ENCODE measurements around the gene PRR19.

PRR19 gene

DNA sequence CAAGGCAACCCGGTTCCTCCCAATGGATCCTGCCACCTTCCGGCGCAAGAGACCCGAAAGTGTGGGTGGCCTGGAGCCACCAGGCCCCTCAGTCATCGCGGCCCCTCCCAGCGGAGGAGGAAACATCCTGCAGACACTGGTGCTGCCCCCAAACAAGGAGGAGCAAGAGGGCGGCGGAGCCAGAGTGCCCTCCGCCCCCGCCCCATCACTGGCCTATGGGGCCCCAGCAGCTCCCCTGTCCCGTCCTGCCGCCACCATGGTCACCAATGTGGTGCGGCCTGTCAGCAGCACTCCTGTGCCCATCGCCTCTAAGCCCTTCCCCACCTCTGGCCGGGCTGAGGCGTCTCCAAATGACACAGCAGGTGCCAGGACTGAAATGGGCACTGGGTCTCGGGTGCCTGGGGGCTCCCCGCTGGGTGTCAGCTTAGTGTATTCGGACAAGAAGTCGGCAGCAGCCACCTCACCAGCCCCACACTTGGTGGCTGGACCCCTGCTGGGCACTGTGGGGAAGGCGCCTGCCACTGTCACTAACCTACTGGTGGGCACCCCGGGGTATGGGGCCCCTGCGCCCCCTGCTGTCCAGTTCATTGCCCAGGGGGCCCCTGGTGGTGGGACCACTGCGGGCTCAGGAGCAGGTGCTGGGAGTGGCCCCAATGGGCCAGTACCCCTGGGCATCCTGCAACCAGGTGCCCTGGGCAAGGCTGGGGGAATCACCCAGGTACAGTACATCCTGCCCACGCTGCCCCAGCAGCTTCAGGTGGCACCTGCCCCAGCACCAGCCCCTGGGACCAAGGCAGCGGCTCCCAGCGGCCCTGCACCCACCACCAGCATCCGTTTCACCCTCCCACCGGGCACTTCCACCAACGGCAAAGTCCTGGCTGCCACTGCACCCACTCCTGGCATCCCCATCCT lies 11.2 kb upstream of the PRR19 start:
- Mint-ChIP-seq H3K4me3 (peak overlapping the region in 2 of 3 experiments; percentile 53 to 57), H3K27me3 (ENCODE audit: low read depth) (no peaks in the 10 kb centered on the region), H3K9me3 (no peaks in the 10 kb centered on the region), H3K27ac (peak overlapping the region; percentile 30 to 80 (median 37)), H3K36me3 (ENCODE audit: low read depth) (peaks cover 25% of the 10 kb centered on the region), H3K4me1 (peaks cover 20% of the 10 kb centered on the region)
- TF ChIP-seq, protein P1, sequence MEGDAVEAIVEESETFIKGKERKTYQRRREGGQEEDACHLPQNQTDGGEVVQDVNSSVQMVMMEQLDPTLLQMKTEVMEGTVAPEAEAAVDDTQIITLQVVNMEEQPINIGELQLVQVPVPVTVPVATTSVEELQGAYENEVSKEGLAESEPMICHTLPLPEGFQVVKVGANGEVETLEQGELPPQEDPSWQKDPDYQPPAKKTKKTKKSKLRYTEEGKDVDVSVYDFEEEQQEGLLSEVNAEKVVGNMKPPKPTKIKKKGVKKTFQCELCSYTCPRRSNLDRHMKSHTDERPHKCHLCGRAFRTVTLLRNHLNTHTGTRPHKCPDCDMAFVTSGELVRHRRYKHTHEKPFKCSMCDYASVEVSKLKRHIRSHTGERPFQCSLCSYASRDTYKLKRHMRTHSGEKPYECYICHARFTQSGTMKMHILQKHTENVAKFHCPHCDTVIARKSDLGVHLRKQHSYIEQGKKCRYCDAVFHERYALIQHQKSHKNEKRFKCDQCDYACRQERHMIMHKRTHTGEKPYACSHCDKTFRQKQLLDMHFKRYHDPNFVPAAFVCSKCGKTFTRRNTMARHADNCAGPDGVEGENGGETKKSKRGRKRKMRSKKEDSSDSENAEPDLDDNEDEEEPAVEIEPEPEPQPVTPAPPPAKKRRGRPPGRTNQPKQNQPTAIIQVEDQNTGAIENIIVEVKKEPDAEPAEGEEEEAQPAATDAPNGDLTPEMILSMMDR (IDR thresholded peaks at IDR 0.05; ENCODE audit: unreplicated experiment in 3 of 3): peak; percentile 38 to 45 (median 41)

DNA sequence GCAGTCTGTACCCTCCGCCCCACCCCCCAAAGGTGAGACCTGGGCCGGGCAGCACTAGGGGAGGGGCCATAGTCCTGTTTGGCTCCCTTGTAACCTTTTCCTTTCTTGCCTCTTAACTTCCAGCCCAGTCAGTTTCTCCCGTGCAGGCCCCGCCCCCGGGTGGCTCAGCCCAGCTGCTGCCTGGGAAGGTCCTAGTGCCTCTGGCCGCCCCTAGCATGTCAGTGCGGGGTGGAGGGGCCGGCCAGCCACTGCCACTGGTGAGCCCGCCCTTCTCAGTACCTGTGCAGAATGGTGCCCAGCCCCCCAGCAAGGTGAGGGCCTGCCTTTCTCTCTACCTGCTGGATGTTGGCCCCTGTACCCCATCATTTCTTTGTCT lies 10.5 kb upstream of the PRR19 start:
- Mint-ChIP-seq H3K4me1 (peaks cover 14% of the 10 kb centered on the region), H3K27me3 (ENCODE audit: low read depth) (no peaks in the 10 kb centered on the region), H3K27ac (peak overlapping the region; percentile 30 to 80 (median 37)), H3K36me3 (ENCODE audit: low read depth) (peaks cover 26% of the 10 kb centered on the region), H3K4me3 (peak overlapping the region in 2 of 3 experiments; percentile 53 to 57), H3K9me3 (no peaks in the 10 kb centered on the region)
- TF ChIP-seq, protein P1 (IDR thresholded peaks at IDR 0.05; ENCODE audit: unreplicated experiment in 3 of 3): no peak

GRCh38 chr19:42292042-42292960 lies 9.6 kb upstream of the PRR19 start:
- no peak overlapping the region for H3K4me3 Mint-ChIP-seq
- H3K9me3 Mint-ChIP-seq: no peaks in the 10 kb centered on the region
- no peaks in the 10 kb centered on the region for H3K27me3 Mint-ChIP-seq (ENCODE audit: low read depth)
- peaks cover 13% of the 10 kb centered on the region for H3K4me1 Mint-ChIP-seq
- H3K27ac Mint-ChIP-seq: peak overlapping the region; percentile 30 to 80 (median 37)
- TF ChIP-seq, protein P1 (IDR thresholded peaks at IDR 0.05; ENCODE audit: unreplicated experiment in 3 of 3): no peak
- peaks cover 31% of the 10 kb centered on the region for H3K36me3 Mint-ChIP-seq (ENCODE audit: low read depth)

DNA sequence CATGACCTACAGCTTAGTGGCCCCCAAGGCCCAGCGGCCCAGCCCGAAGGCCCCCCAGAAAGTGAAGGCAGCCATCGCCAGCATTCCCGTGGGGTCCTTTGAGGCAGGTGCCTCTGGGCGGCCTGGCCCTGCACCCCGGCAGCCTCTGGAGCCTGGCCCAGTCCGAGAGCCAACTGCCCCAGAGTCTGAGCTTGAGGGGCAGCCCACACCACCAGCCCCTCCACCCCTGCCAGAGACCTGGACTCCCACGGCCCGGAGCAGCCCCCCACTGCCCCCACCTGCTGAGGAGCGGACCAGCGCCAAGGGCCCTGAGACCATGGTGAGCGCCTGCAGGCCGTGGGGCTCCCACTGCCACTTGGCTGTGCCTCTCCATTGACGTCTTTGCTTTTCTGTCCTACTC lies 9.0 kb upstream of the PRR19 start:
- no peaks in the 10 kb centered on the region for H3K27me3 Mint-ChIP-seq (ENCODE audit: low read depth)
- H3K27ac Mint-ChIP-seq: peak overlapping the region; percentile 85 to 92 (median 90)
- peaks cover 31% of the 10 kb centered on the region for H3K36me3 Mint-ChIP-seq (ENCODE audit: low read depth)
- peaks cover 13% of the 10 kb centered on the region for H3K4me1 Mint-ChIP-seq
- TF ChIP-seq, protein P1 (IDR thresholded peaks at IDR 0.05; ENCODE audit: unreplicated experiment in 3 of 3): no peak
- H3K4me3 Mint-ChIP-seq: peak overlapping the region in 2 of 3 experiments; percentile 61 to 64
- no peaks in the 10 kb centered on the region for H3K9me3 Mint-ChIP-seq

- Mint-ChIP-seq H3K4me3 (peak overlapping the region in 2 of 3 experiments; percentile 61 to 64), H3K36me3 (ENCODE audit: low read depth) (peaks cover 31% of the 10 kb centered on the region), H3K27ac (peak overlapping the region; percentile 85 to 92 (median 90)), H3K27me3 (ENCODE audit: low read depth) (no peaks in the 10 kb centered on the region), H3K4me1 (peaks cover 13% of the 10 kb centered on the region), H3K9me3 (no peaks in the 10 kb centered on the region)
- TF ChIP-seq, protein P1 (IDR thresholded peaks at IDR 0.05; ENCODE audit: unreplicated experiment in 3 of 3): peak; percentile 39 to 48 (median 40)
Measured at GRCh38 chr19:42293540-42293939, 8.4 kb upstream of the PRR19 start.
